ENCODE data around the gene FAM169A.

DNA sequence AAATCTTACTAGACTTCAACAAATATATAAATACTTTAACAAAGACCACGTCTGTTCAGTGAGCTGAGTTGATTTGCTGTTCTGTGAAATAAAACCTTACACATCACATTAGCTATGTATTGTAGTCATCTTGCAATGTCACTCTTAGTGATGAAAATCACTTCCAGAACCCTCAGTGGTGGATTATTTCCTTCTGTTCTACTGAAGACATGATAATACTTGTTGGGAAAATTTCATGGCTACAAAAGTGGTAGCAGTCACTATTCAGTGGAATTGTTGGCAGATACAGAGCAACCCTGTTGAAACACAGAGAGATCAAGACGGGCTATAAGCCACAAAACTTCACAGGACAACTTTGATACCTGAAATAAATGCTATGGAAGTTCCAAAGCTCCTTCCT, 26.7 kb upstream of the FAM169A start:
- TF ChIP-seq EP300 (IDR thresholded peaks at IDR 0.05) = no peak
- TF ChIP-seq, protein P1, sequence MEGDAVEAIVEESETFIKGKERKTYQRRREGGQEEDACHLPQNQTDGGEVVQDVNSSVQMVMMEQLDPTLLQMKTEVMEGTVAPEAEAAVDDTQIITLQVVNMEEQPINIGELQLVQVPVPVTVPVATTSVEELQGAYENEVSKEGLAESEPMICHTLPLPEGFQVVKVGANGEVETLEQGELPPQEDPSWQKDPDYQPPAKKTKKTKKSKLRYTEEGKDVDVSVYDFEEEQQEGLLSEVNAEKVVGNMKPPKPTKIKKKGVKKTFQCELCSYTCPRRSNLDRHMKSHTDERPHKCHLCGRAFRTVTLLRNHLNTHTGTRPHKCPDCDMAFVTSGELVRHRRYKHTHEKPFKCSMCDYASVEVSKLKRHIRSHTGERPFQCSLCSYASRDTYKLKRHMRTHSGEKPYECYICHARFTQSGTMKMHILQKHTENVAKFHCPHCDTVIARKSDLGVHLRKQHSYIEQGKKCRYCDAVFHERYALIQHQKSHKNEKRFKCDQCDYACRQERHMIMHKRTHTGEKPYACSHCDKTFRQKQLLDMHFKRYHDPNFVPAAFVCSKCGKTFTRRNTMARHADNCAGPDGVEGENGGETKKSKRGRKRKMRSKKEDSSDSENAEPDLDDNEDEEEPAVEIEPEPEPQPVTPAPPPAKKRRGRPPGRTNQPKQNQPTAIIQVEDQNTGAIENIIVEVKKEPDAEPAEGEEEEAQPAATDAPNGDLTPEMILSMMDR (IDR thresholded peaks at IDR 0.05) = no peak
- TF ChIP-seq POLR2AphosphoS5 (IDR thresholded peaks at IDR 0.05) = no peak

Measured in suprapubic skin (tissue), 4 donors.